ENCODE results near the gene PLEKHH3.

GRCh38 chr17:42674755-42675347, 1.9 kb downstream of the PLEKHH3 start:
- TF ChIP-seq POLR2A (IDR thresholded peaks at IDR 0.05) (no peak), CTCF (IDR thresholded peaks at IDR 0.05) (no peak)
